ENCODE data around the gene SSX2IP.

The SSX2IP gene

GRCh38 chr1:84701376-84701775 lies 11.1 kb upstream of the SSX2IP start:
- H3K79me2 ChIP-seq (ENCODE audit: control insufficient read depth, insufficient read depth, low read length) = no peaks in the 10 kb centered on the region
- no peak for DNase-seq
- H3K27ac ChIP-seq (ENCODE audit: low read depth, low read length) = no peak overlapping the region
- peaks cover 2% of the 10 kb centered on the region for H3K4me1 ChIP-seq (ENCODE audit: control insufficient read depth, low read depth, low read length)
- H4K5ac ChIP-seq (ENCODE audit: low read length) = no peak overlapping the region
- no peak overlapping the region for H4K8ac ChIP-seq (ENCODE audit: low read depth, low read length)
- H2AK5ac ChIP-seq (ENCODE audit: low read length) = no peak overlapping the region
- H3K4me2 ChIP-seq (ENCODE audit: low read length) = no peak overlapping the region
- no peak overlapping the region for H3K23ac ChIP-seq (ENCODE audit: low read length)
- no peak overlapping the region for H2BK120ac ChIP-seq (ENCODE audit: low read depth, low read length)
- no peak overlapping the region for H2BK15ac ChIP-seq (replicated peaks; ENCODE audit: low read depth)
- H3K79me1 ChIP-seq (ENCODE audit: low read length) = no peaks in the 10 kb centered on the region
- WGBS (ENCODE audit: extremely low coverage, insufficient coverage, low lambda C conversion rate) = no CpG with 5 or more reads among the region's 5 CpGs
- H3K4me3 ChIP-seq (ENCODE audit: low read length) = no peak overlapping the region
- no peak overlapping the region for H3K18ac ChIP-seq (ENCODE audit: low read length)
- no peak overlapping the region for H3K56ac ChIP-seq (ENCODE audit: low read length)
- H3K9ac ChIP-seq (ENCODE audit: low read length) = no peak overlapping the region
- H3K4ac ChIP-seq (ENCODE audit: low read depth, low read length) = no peak overlapping the region
- no peaks in the 10 kb centered on the region for H3K36me3 ChIP-seq (ENCODE audit: control insufficient read depth, insufficient read depth, low read length)
- no peaks in the 10 kb centered on the region for H3K27me3 ChIP-seq (ENCODE audit: insufficient read depth, low read length, poor library complexity)
- H2BK5ac ChIP-seq (ENCODE audit: low read length) = no peak overlapping the region

- Histone ChIP-seq H3K79me2 (ENCODE audit: control insufficient read depth, insufficient read depth, low read length) (no peaks in the 10 kb centered on the region), H3K27ac (ENCODE audit: low read depth, low read length) (no peak overlapping the region), H3K36me3 (ENCODE audit: control insufficient read depth, insufficient read depth, low read length) (no peaks in the 10 kb centered on the region)
Measured at GRCh38 chr1:84700070-84700469, 9.8 kb upstream of the SSX2IP start.

GRCh38 chr1:84698151-84699110 lies 8.2 kb upstream of the SSX2IP start:
- no peak overlapping the region for H3K27ac ChIP-seq (ENCODE audit: low read depth, low read length)
- no peaks in the 10 kb centered on the region for H3K27me3 ChIP-seq (ENCODE audit: insufficient read depth, low read length, poor library complexity)
- H3K23ac ChIP-seq (ENCODE audit: low read length) = no peak overlapping the region
- H3K4ac ChIP-seq (ENCODE audit: low read depth, low read length) = no peak overlapping the region
- no peak overlapping the region for H3K18ac ChIP-seq (ENCODE audit: low read length)
- no peak overlapping the region for H4K8ac ChIP-seq (ENCODE audit: low read depth, low read length)
- no peak overlapping the region for H4K5ac ChIP-seq (ENCODE audit: low read length)
- H2BK15ac ChIP-seq (replicated peaks; ENCODE audit: low read depth) = no peak overlapping the region
- H2BK120ac ChIP-seq (ENCODE audit: low read depth, low read length) = no peak overlapping the region
- no peak overlapping the region for H3K4me3 ChIP-seq (ENCODE audit: low read length)
- H2AK5ac ChIP-seq (ENCODE audit: low read length) = no peak overlapping the region
- no peaks in the 10 kb centered on the region for H3K79me2 ChIP-seq (ENCODE audit: control insufficient read depth, insufficient read depth, low read length)
- H3K56ac ChIP-seq (ENCODE audit: low read length) = no peak overlapping the region
- H2BK5ac ChIP-seq (ENCODE audit: low read length) = no peak overlapping the region
- H3K4me1 ChIP-seq (ENCODE audit: control insufficient read depth, low read depth, low read length) = peaks cover 2% of the 10 kb centered on the region
- no peaks in the 10 kb centered on the region for H3K36me3 ChIP-seq (ENCODE audit: control insufficient read depth, insufficient read depth, low read length)
- no peaks in the 10 kb centered on the region for H3K79me1 ChIP-seq (ENCODE audit: low read length)
- no peak for DNase-seq
- no peak overlapping the region for H3K9ac ChIP-seq (ENCODE audit: low read length)
- H3K4me2 ChIP-seq (ENCODE audit: low read length) = no peak overlapping the region
- WGBS (ENCODE audit: extremely low coverage, insufficient coverage, low lambda C conversion rate) = no CpG with 5 or more reads among the region's 2 CpGs

More at GRCh38 chr1:84700070-84700469, 9.8 kb upstream of the SSX2IP start:
- H3K9ac ChIP-seq (ENCODE audit: low read length) = no peak overlapping the region
- no peaks in the 10 kb centered on the region for H3K27me3 ChIP-seq (ENCODE audit: insufficient read depth, low read length, poor library complexity)
- H3K4me2 ChIP-seq (ENCODE audit: low read length) = no peak overlapping the region
- no peak overlapping the region for H3K4ac ChIP-seq (ENCODE audit: low read depth, low read length)
- no CpG with 5 or more reads among the region's 1 CpG for WGBS (ENCODE audit: extremely low coverage, insufficient coverage, low lambda C conversion rate)
- H3K23ac ChIP-seq (ENCODE audit: low read length) = no peak overlapping the region
- no peak overlapping the region for H2AK5ac ChIP-seq (ENCODE audit: low read length)
- H3K56ac ChIP-seq (ENCODE audit: low read length) = no peak overlapping the region
- H3K79me1 ChIP-seq (ENCODE audit: low read length) = no peaks in the 10 kb centered on the region
- peaks cover 2% of the 10 kb centered on the region for H3K4me1 ChIP-seq (ENCODE audit: control insufficient read depth, low read depth, low read length)
- no peak overlapping the region for H2BK120ac ChIP-seq (ENCODE audit: low read depth, low read length)
- H4K5ac ChIP-seq (ENCODE audit: low read length) = no peak overlapping the region
- H2BK15ac ChIP-seq (replicated peaks; ENCODE audit: low read depth) = no peak overlapping the region
- H4K8ac ChIP-seq (ENCODE audit: low read depth, low read length) = no peak overlapping the region
- DNase-seq = no peak
- H2BK5ac ChIP-seq (ENCODE audit: low read length) = no peak overlapping the region
- no peak overlapping the region for H3K18ac ChIP-seq (ENCODE audit: low read length)
- no peak overlapping the region for H3K4me3 ChIP-seq (ENCODE audit: low read length)

GRCh38 chr1:84693785-84694184 lies 3.5 kb upstream of the SSX2IP start:
- Histone ChIP-seq H3K79me2 (ENCODE audit: control insufficient read depth, insufficient read depth, low read length) (peaks cover 3% of the 10 kb centered on the region), H3K4me2 (ENCODE audit: low read length) (no peak overlapping the region), H3K4ac (ENCODE audit: low read depth, low read length) (no peak overlapping the region), H3K27ac (ENCODE audit: low read depth, low read length) (no peak overlapping the region), H3K27me3 (ENCODE audit: insufficient read depth, low read length, poor library complexity) (no peaks in the 10 kb centered on the region), H4K8ac (ENCODE audit: low read depth, low read length) (no peak overlapping the region), H2BK5ac (ENCODE audit: low read length) (no peak overlapping the region), H3K4me3 (ENCODE audit: low read length) (no peak overlapping the region), H3K36me3 (ENCODE audit: control insufficient read depth, insufficient read depth, low read length) (no peaks in the 10 kb centered on the region), H3K18ac (ENCODE audit: low read length) (no peak overlapping the region), H2BK120ac (ENCODE audit: low read depth, low read length) (no peak overlapping the region), H3K4me1 (ENCODE audit: control insufficient read depth, low read depth, low read length) (peaks cover 2% of the 10 kb centered on the region), H3K79me1 (ENCODE audit: low read length) (peaks cover 2% of the 10 kb centered on the region), H4K5ac (ENCODE audit: low read length) (no peak overlapping the region), H3K23ac (ENCODE audit: low read length) (no peak overlapping the region), H2BK15ac (replicated peaks; ENCODE audit: low read depth) (no peak overlapping the region), H3K56ac (ENCODE audit: low read length) (no peak overlapping the region), H3K9ac (ENCODE audit: low read length) (no peak overlapping the region), H2AK5ac (ENCODE audit: low read length) (no peak overlapping the region)
- DNase-seq = no peak
- WGBS (ENCODE audit: extremely low coverage, insufficient coverage, low lambda C conversion rate) = no CpG with 5 or more reads among the region's 1 CpG

- Histone ChIP-seq H2AK5ac (ENCODE audit: low read length) (no peak overlapping the region), H3K4me3 (ENCODE audit: low read length) (no peak overlapping the region), H3K36me3 (ENCODE audit: control insufficient read depth, insufficient read depth, low read length) (no peaks in the 10 kb centered on the region), H3K9ac (ENCODE audit: low read length) (no peak overlapping the region), H3K4me2 (ENCODE audit: low read length) (no peak overlapping the region), H4K5ac (ENCODE audit: low read length) (no peak overlapping the region), H2BK120ac (ENCODE audit: low read depth, low read length) (no peak overlapping the region), H3K56ac (ENCODE audit: low read length) (no peak overlapping the region), H3K4ac (ENCODE audit: low read depth, low read length) (no peak overlapping the region), H2BK15ac (replicated peaks; ENCODE audit: low read depth) (no peak overlapping the region), H3K79me1 (ENCODE audit: low read length) (peaks cover 6% of the 10 kb centered on the region), H3K18ac (ENCODE audit: low read length) (no peak overlapping the region), H3K79me2 (ENCODE audit: control insufficient read depth, insufficient read depth, low read length) (peaks cover 8% of the 10 kb centered on the region), H3K23ac (ENCODE audit: low read length) (no peak overlapping the region), H3K27ac (ENCODE audit: low read depth, low read length) (no peak overlapping the region), H2BK5ac (ENCODE audit: low read length) (no peak overlapping the region), H3K27me3 (ENCODE audit: insufficient read depth, low read length, poor library complexity) (no peaks in the 10 kb centered on the region), H4K8ac (ENCODE audit: low read depth, low read length) (no peak overlapping the region), H3K4me1 (ENCODE audit: control insufficient read depth, low read depth, low read length) (peaks cover 2% of the 10 kb centered on the region)
- no peak for DNase-seq
- no CpG with 5 or more reads among the region's 2 CpGs for WGBS (ENCODE audit: extremely low coverage, insufficient coverage, low lambda C conversion rate)
Measured at GRCh38 chr1:84693005-84693404, 2.7 kb upstream of the SSX2IP start.
